DOHH2 (cell line): ENCODE results near the gene NME7.

Source experiments
- H3F3A ChIP-seq: fragments of 200-600 bp; sonication (generic), shearing (Covaris generic); 2 replicates; pipeline ENCODE4 v1.6.0; 2016; ENCODE audit warnings: antibody characterized with exemption, mild to moderate bottlenecking; ENCODE audit not compliant: control insufficient read depth, insufficient read depth
- H3K27ac ChIP-seq: fragments of 200-600 bp; sonication (generic); 2 replicates; pipeline ENCODE4 v1.5.1; 2014; ENCODE audit warnings: low read depth, mild to moderate bottlenecking, low read length, moderate library complexity
- H3K27me3 ChIP-seq: fragments of 200-600 bp; sonication (generic); 2 replicates; pipeline ENCODE4 v1.6.1; 2014; ENCODE audit warnings: mild to moderate bottlenecking, low read length, mixed read lengths; ENCODE audit not compliant: control insufficient read depth
- H3K36me3 ChIP-seq: fragments of 200-600 bp; sonication (generic); 2 replicates; pipeline ENCODE4 v1.6.1; 2014; ENCODE audit warnings: mild to moderate bottlenecking, low read length, moderate library complexity, mixed read lengths; ENCODE audit not compliant: control insufficient read depth
- H3K4me1 ChIP-seq: fragments of 200-600 bp; sonication (generic); 2 replicates; pipeline ENCODE4 v1.6.1; 2014; ENCODE audit warnings: mild to moderate bottlenecking, low read length, mixed read lengths; ENCODE audit not compliant: control insufficient read depth
- H3K4me2 ChIP-seq: fragments of 200-600 bp; sonication (generic); 2 replicates; pipeline ENCODE4 v1.6.0; 2014; ENCODE audit warnings: mild to moderate bottlenecking, low read length, moderate library complexity
- H3K4me3 ChIP-seq: fragments of 200-600 bp; sonication (generic); 2 replicates; pipeline ENCODE4 v1.5.1; 2014; ENCODE audit warnings: mild to moderate bottlenecking, low read length, mixed read lengths
- H3K79me2 ChIP-seq: fragments of 200-600 bp; sonication (generic); 2 replicates; pipeline ENCODE4 v1.6.1; 2014; ENCODE audit warnings: mild to moderate bottlenecking, low read length, mixed read lengths; ENCODE audit not compliant: control insufficient read depth
- H3K9me2 ChIP-seq: fragments of 200-600 bp; sonication (generic); replicated peaks from 2 replicates; pipeline ENCODE4 v1.6.1; 2014; ENCODE audit warnings: mild to moderate bottlenecking, low read length, mixed read lengths; ENCODE audit not compliant: control insufficient read depth
- H3K9me3 ChIP-seq: fragments of 200-600 bp; sonication (generic); 2 replicates; pipeline ENCODE4 v1.6.1; 2014; ENCODE audit warnings: antibody characterized with exemption, low read length, mixed read lengths; ENCODE audit not compliant: control insufficient read depth, insufficient read depth
- H4K20me1 ChIP-seq: fragments of 200-600 bp; sonication (generic); 2 replicates; pipeline ENCODE4 v1.6.0; 2014; ENCODE audit warnings: low read depth, mild to moderate bottlenecking, antibody characterized with exemption, low read length, moderate library complexity; ENCODE audit not compliant: control insufficient read depth, insufficient read depth
- EZH2phosphoT487 ChIP-seq: fragments of 200-600 bp; sonication (generic); IDR thresholded peaks from 2 replicates; pipeline ENCODE4 v1.6.1; 2017; ENCODE audit warnings: borderline replicate concordance, mild to moderate bottlenecking, antibody characterized with exemption, low read length, moderate library complexity, mixed read lengths
- TF ChIP-seq, protein P1 (sequence below): fragments of 200-600 bp; sonication (generic); IDR thresholded peaks from one replicate; pipeline ENCODE4 v1.5.1; 2014; ENCODE audit warnings: antibody characterized with exemption, mild to moderate bottlenecking, low read depth, low read length; ENCODE audit not compliant: poor library complexity, severe bottlenecking

Gene NME7

DNA sequence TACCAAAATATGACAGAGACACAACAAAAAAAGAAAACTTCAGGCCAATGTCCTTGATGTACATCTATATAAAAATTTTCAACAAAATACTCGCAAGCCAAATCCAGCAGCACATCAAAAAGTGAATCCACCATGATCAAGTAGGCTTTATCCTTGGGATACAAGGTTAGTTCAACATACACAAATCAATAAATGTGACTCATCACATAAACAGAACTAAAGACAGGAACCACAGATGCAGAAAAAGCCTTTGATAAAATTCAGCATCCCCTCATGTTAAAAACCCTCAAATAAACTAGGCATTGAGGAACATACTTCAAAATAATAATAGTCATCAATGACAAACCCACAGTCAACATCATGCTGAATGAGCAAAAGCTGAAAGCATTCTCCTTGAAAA lies 101.5 kb downstream of the NME7 start:
- TF ChIP-seq EZH2phosphoT487: no peak
- TF ChIP-seq, protein P1, sequence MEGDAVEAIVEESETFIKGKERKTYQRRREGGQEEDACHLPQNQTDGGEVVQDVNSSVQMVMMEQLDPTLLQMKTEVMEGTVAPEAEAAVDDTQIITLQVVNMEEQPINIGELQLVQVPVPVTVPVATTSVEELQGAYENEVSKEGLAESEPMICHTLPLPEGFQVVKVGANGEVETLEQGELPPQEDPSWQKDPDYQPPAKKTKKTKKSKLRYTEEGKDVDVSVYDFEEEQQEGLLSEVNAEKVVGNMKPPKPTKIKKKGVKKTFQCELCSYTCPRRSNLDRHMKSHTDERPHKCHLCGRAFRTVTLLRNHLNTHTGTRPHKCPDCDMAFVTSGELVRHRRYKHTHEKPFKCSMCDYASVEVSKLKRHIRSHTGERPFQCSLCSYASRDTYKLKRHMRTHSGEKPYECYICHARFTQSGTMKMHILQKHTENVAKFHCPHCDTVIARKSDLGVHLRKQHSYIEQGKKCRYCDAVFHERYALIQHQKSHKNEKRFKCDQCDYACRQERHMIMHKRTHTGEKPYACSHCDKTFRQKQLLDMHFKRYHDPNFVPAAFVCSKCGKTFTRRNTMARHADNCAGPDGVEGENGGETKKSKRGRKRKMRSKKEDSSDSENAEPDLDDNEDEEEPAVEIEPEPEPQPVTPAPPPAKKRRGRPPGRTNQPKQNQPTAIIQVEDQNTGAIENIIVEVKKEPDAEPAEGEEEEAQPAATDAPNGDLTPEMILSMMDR: no peak
- Histone ChIP-seq H3K36me3 (no peaks in the 10 kb centered on the region), H3K27me3 (no peaks in the 10 kb centered on the region), H3K27ac (no peak overlapping the region), H3K9me2 (no peaks in the 10 kb centered on the region), H4K20me1 (no peaks in the 10 kb centered on the region), H3K79me2 (no peaks in the 10 kb centered on the region), H3K9me3 (no peaks in the 10 kb centered on the region), H3K4me3 (no peak overlapping the region), H3K4me1 (no peaks in the 10 kb centered on the region), H3K4me2 (no peak overlapping the region), H3F3A (no peaks in the 10 kb centered on the region)

DNA sequence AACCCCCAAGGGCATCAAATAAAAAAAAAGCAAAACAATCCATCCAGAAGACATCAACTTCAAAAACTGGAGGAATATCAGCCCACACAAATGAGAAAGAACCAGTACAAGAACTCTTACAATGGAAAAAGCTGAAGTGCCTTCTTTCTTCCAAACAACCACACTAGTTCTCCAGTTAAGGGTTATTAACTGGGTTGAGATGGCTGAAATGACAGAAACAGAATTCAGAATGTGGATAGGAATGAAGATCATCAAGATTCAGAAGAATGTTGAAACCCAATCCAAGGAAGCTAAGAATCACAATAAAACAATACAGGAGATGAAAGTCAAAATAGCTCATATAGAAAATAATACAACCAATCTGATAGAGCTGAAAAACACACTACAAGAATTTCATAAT lies 104.5 kb downstream of the NME7 start:
- H3K4me1 ChIP-seq: no peaks in the 10 kb centered on the region
- no peak overlapping the region for H3K27ac ChIP-seq
- H3K27me3 ChIP-seq: no peaks in the 10 kb centered on the region
- no peak overlapping the region for H3K4me3 ChIP-seq
- H3K9me2 ChIP-seq: no peaks in the 10 kb centered on the region
- no peaks in the 10 kb centered on the region for H3K79me2 ChIP-seq
- no peaks in the 10 kb centered on the region for H3K9me3 ChIP-seq
- H4K20me1 ChIP-seq: no peaks in the 10 kb centered on the region
- H3F3A ChIP-seq: no peaks in the 10 kb centered on the region
- TF ChIP-seq, protein P1: no peak
- TF ChIP-seq EZH2phosphoT487: no peak
- H3K4me2 ChIP-seq: no peak overlapping the region
- H3K36me3 ChIP-seq: no peaks in the 10 kb centered on the region

DNA sequence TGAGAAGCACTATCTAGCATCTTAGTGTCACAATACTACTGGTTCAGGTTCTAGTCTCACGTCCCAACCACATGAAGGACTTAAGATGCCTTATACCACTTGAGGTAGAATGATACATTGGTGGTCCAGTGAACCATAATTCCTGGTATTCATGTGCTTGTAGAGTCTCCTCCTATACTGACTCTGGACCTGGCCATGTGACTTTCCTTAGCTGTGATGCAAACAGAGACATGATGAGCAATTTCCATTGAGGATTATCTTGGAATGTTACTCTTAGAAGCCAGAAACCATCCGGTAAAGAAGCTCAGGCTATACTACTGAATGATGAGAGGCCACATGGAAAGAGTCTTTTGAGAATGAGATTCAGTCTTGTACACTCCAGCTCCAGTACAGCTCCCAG lies 105.7 kb downstream of the NME7 start:
- no peaks in the 10 kb centered on the region for H4K20me1 ChIP-seq
- no peaks in the 10 kb centered on the region for H3K4me1 ChIP-seq
- no peak overlapping the region for H3K4me3 ChIP-seq
- no peak overlapping the region for H3K4me2 ChIP-seq
- H3F3A ChIP-seq: no peaks in the 10 kb centered on the region
- H3K36me3 ChIP-seq: no peaks in the 10 kb centered on the region
- H3K79me2 ChIP-seq: no peaks in the 10 kb centered on the region
- H3K9me3 ChIP-seq: peaks cover 5% of the 10 kb centered on the region; the same call in 1 of the 2 replicates
- no peak overlapping the region for H3K27ac ChIP-seq
- H3K9me2 ChIP-seq: no peaks in the 10 kb centered on the region
- no peaks in the 10 kb centered on the region for H3K27me3 ChIP-seq
- TF ChIP-seq, protein P1: no peak
- TF ChIP-seq EZH2phosphoT487: no peak
